Gastrocnemius medialis (tissue), 4 donors: ENCODE measurements around the gene MEF2B.

Source experiments
- POLR2A ChIP-seq, 2 donors: fragments of 450-650 bp; IDR thresholded peaks; one replicate each; pipeline ENCODE4 v1.6.1; 2017; ENCODE audit warnings: antibody characterized with exemption in 2 of 2, mild to moderate bottlenecking in 2 of 2, moderate library complexity in 2 of 2
- TF ChIP-seq, protein P1 (sequence below), 5 experiments: fragments of 450-650 bp in 3 of 5; fragments of 200-600 bp in 2 of 5; sonication (generic) in 2 of 5; IDR thresholded peaks in 4 of 5; conservative IDR thresholded peaks in 1 of 5; 1 replicate in 4 of 5; 2 replicates in 1 of 5; pipeline ENCODE4 v1.5.1; 2016 to 2019; ENCODE audit warnings: antibody characterized with exemption in 5 of 5, mild to moderate bottlenecking in 3 of 5, moderate library complexity in 3 of 5

GRCh38 chr19:19151418-19151817, 18.6 kb downstream of the MEF2B start:
- TF ChIP-seq, protein P1, sequence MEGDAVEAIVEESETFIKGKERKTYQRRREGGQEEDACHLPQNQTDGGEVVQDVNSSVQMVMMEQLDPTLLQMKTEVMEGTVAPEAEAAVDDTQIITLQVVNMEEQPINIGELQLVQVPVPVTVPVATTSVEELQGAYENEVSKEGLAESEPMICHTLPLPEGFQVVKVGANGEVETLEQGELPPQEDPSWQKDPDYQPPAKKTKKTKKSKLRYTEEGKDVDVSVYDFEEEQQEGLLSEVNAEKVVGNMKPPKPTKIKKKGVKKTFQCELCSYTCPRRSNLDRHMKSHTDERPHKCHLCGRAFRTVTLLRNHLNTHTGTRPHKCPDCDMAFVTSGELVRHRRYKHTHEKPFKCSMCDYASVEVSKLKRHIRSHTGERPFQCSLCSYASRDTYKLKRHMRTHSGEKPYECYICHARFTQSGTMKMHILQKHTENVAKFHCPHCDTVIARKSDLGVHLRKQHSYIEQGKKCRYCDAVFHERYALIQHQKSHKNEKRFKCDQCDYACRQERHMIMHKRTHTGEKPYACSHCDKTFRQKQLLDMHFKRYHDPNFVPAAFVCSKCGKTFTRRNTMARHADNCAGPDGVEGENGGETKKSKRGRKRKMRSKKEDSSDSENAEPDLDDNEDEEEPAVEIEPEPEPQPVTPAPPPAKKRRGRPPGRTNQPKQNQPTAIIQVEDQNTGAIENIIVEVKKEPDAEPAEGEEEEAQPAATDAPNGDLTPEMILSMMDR (IDR thresholded peaks at IDR 0.05 in 4 of 5, conservative IDR thresholded peaks at IDR 0.05 in 1 of 5): no peak
- no peak for TF ChIP-seq POLR2A (IDR thresholded peaks at IDR 0.05)
